Measurements from ENCODE around the gene MGMT. TPM values are rescaled to one million over a fixed set of nuclear protein-coding genes. Genes with fewer than 3 reads are reported as not detected.

MGMT gene
- polyA plus RNA-seq, 3 donors: 9.5 to 23.5 (median 17.5) TPM

GRCh38 chr10:129548600-129548999 is 81.6 kb downstream of the MGMT start:
- no peak overlapping the region for H3K4me3 Mint-ChIP-seq
- H3K79me2 ChIP-seq (ENCODE audit: insufficient read depth, low read length): no peaks in the 10 kb centered on the region
- no peak overlapping the region for H3K4me3 ChIP-seq (replicated peaks in 1 of 3; ENCODE audit: low read depth in 2 of 3, low read length in 3 of 3)
- H3K4me1 Mint-ChIP-seq: no peaks in the 10 kb centered on the region
- H3K36me3 ChIP-seq (replicated peaks in 1 of 2; ENCODE audit: control insufficient read depth in 1 of 2, insufficient read depth in 2 of 2, low read length in 2 of 2): no peaks in the 10 kb centered on the region
- no peak for DNase-seq
- H3K4me1 ChIP-seq (ENCODE audit: control insufficient read depth in 1 of 2, insufficient read depth in 2 of 2, low read length in 2 of 2): no peaks in the 10 kb centered on the region
- no peak overlapping the region for H3K27ac ChIP-seq (ENCODE audit: low read depth in 1 of 2, low read length in 2 of 2)
- TF ChIP-seq CTCF (IDR thresholded peaks at IDR 0.05): no peak
- H3K9me3 ChIP-seq (replicated peaks in 1 of 2; ENCODE audit: control insufficient read depth in 1 of 2, insufficient read depth in 1 of 2, low read length in 2 of 2): peaks cover 4% of the 10 kb centered on the region in 2 donors
- H4K20me1 ChIP-seq (ENCODE audit: insufficient read depth, low read length): no peaks in the 10 kb centered on the region
- WGBS (ENCODE audit: insufficient coverage): 92% methylated on average over 6 of the region's 10 CpGs
- H3K36me3 Mint-ChIP-seq: peaks cover 4 to 19% of the 10 kb centered on the region in 2 donors
- H3K27me3 ChIP-seq (ENCODE audit: control insufficient read depth in 2 of 2, insufficient read depth in 2 of 2, low read length in 2 of 2): no peaks in the 10 kb centered on the region
- H3K27ac Mint-ChIP-seq: peak overlapping the region in 1 of 7 donors; percentile 35
- intact Hi-C loops (cut with micrococcal nuclease): no loop called here
- H3K4me2 ChIP-seq (replicated peaks; ENCODE audit: extremely low read depth, low read length, poor library complexity, severe bottlenecking): no peak overlapping the region
- no peak overlapping the region for H2AFZ ChIP-seq (ENCODE audit: insufficient read depth, low read depth, low read length, poor library complexity, severe bottlenecking)
- peaks cover 0 to 4% (median 0%) of the 10 kb centered on the region in 3 donors for H3K27me3 Mint-ChIP-seq (ENCODE audit: low read depth in 3 of 3)
- H3K9me3 Mint-ChIP-seq: peaks cover 2 to 15% (median 5%) of the 10 kb centered on the region in 7 donors
- no peak overlapping the region for H3K9ac ChIP-seq (ENCODE audit: insufficient read depth, low read length, poor library complexity, severe bottlenecking)

DNA sequence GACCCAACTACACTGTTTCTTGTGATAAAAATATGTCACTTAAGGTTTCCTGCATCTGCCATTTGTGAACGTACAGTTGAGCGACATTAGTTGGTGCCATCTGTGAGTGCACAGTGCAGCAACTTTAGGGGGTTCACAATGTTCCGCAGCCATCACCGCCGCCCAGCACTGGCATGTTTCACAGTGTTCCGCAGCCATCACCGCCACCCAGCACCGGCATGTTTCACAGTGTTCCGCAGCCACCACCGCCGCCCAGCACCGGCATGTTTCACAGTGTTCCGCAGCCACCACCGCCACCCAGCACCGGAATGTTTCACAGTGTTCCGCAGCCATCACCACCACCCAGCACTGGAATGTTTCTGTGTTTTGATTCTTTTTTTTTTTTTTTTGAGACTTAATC is 83.0 kb downstream of the MGMT start:
- Histone ChIP-seq H3K4me2 (replicated peaks; ENCODE audit: extremely low read depth, low read length, poor library complexity, severe bottlenecking) (no peak overlapping the region), H3K9ac (ENCODE audit: insufficient read depth, low read length, poor library complexity, severe bottlenecking) (no peak overlapping the region), H3K4me3 (replicated peaks in 1 of 3; ENCODE audit: low read depth in 2 of 3, low read length in 3 of 3) (no peak overlapping the region), H3K79me2 (ENCODE audit: insufficient read depth, low read length) (no peaks in the 10 kb centered on the region), H3K27me3 (ENCODE audit: control insufficient read depth in 2 of 2, insufficient read depth in 2 of 2, low read length in 2 of 2) (no peaks in the 10 kb centered on the region), H3K36me3 (replicated peaks in 1 of 2; ENCODE audit: control insufficient read depth in 1 of 2, insufficient read depth in 2 of 2, low read length in 2 of 2) (no peaks in the 10 kb centered on the region), H3K27ac (ENCODE audit: low read depth in 1 of 2, low read length in 2 of 2) (no peak overlapping the region), H4K20me1 (ENCODE audit: insufficient read depth, low read length) (no peaks in the 10 kb centered on the region), H3K4me1 (ENCODE audit: control insufficient read depth in 1 of 2, insufficient read depth in 2 of 2, low read length in 2 of 2) (no peaks in the 10 kb centered on the region), H3K9me3 (replicated peaks in 1 of 2; ENCODE audit: control insufficient read depth in 1 of 2, insufficient read depth in 1 of 2, low read length in 2 of 2) (peaks cover 4 to 6% of the 10 kb centered on the region in 2 donors), H2AFZ (ENCODE audit: insufficient read depth, low read depth, low read length, poor library complexity, severe bottlenecking) (no peak overlapping the region)
- no peak for TF ChIP-seq CTCF (IDR thresholded peaks at IDR 0.05)
- WGBS (ENCODE audit: insufficient coverage): 89% methylated on average over 11 of the region's 16 CpGs
- no peak overlapping the region for H3K4me3 Mint-ChIP-seq
- H3K4me1 Mint-ChIP-seq: no peaks in the 10 kb centered on the region
- peaks cover 2 to 15% (median 7%) of the 10 kb centered on the region in 7 donors for H3K9me3 Mint-ChIP-seq
- no peak for DNase-seq
- peaks cover 4 to 19% of the 10 kb centered on the region in 2 donors for H3K36me3 Mint-ChIP-seq
- H3K27ac Mint-ChIP-seq: peak overlapping the region in 1 of 7 donors; percentile 67
- H3K27me3 Mint-ChIP-seq (ENCODE audit: low read depth in 3 of 3): peaks cover 0 to 4% (median 0%) of the 10 kb centered on the region in 3 donors
- intact Hi-C loops (cut with micrococcal nuclease): no loop called here

Data from CD14-positive monocyte (primary cell).